Measurements from ENCODE around the gene SPATA17. TPM values are rescaled to one million over a fixed set of nuclear protein-coding genes. Genes with fewer than 3 reads are reported as not detected.
A peak's percentile ranks its signal among the peaks of the same experiment; 100 is the strongest.

SPATA17 gene
- total and polyA plus RNA-seq, 2 of the 13 experiments (the other 11 are each of a cell fraction or from before 2014, with no cell fraction given): 0.48 to 1.7 TPM

GRCh38 chr1:217590598-217590997, 40.5 kb upstream of the SPATA17 start (continued):
- TF ChIP-seq, protein P1, sequence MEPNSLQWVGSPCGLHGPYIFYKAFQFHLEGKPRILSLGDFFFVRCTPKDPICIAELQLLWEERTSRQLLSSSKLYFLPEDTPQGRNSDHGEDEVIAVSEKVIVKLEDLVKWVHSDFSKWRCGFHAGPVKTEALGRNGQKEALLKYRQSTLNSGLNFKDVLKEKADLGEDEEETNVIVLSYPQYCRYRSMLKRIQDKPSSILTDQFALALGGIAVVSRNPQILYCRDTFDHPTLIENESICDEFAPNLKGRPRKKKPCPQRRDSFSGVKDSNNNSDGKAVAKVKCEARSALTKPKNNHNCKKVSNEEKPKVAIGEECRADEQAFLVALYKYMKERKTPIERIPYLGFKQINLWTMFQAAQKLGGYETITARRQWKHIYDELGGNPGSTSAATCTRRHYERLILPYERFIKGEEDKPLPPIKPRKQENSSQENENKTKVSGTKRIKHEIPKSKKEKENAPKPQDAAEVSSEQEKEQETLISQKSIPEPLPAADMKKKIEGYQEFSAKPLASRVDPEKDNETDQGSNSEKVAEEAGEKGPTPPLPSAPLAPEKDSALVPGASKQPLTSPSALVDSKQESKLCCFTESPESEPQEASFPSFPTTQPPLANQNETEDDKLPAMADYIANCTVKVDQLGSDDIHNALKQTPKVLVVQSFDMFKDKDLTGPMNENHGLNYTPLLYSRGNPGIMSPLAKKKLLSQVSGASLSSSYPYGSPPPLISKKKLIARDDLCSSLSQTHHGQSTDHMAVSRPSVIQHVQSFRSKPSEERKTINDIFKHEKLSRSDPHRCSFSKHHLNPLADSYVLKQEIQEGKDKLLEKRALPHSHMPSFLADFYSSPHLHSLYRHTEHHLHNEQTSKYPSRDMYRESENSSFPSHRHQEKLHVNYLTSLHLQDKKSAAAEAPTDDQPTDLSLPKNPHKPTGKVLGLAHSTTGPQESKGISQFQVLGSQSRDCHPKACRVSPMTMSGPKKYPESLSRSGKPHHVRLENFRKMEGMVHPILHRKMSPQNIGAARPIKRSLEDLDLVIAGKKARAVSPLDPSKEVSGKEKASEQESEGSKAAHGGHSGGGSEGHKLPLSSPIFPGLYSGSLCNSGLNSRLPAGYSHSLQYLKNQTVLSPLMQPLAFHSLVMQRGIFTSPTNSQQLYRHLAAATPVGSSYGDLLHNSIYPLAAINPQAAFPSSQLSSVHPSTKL (CRISPR knock-in tag; IDR thresholded peaks at IDR 0.05): peak; percentile 43; the same call in 1 of the 2 replicates
- TF ChIP-seq SOX13 (IDR thresholded peaks at IDR 0.05) (no peak), SOX13 (CRISPR knock-in tag; conservative IDR thresholded peaks at IDR 0.05 in 1 of 2, IDR thresholded peaks at IDR 0.05 in 1 of 2) (0 out of 4 replicates have a peak, but pooled peaks of 1 of the 2 experiments have one; percentile 12), SRSF9 (IDR thresholded peaks at IDR 0.05; ENCODE audit: borderline replicate concordance, insufficient read depth, low read depth, low read length, poor library complexity, severe bottlenecking) (no peak), FOXK1 (CRISPR knock-in tag; IDR thresholded peaks at IDR 0.05; ENCODE audit: borderline replicate concordance, low read depth) (no peak), AHDC1 (CRISPR knock-in tag; IDR thresholded peaks at IDR 0.05; ENCODE audit: borderline replicate concordance) (peak; percentile 36; the same call in 1 of the 2 replicates), ZFP90 (CRISPR knock-in tag; IDR thresholded peaks at IDR 0.05; ENCODE audit: borderline replicate concordance) (no peak), MYPOP (CRISPR knock-in tag; IDR thresholded peaks at IDR 0.05) (no peak), EHMT2 (IDR thresholded peaks at IDR 0.05; ENCODE audit: borderline replicate concordance, low read depth, low read length) (peak; percentile 47; the same call in 1 of the 2 replicates)
- TF ChIP-seq, protein P2, sequence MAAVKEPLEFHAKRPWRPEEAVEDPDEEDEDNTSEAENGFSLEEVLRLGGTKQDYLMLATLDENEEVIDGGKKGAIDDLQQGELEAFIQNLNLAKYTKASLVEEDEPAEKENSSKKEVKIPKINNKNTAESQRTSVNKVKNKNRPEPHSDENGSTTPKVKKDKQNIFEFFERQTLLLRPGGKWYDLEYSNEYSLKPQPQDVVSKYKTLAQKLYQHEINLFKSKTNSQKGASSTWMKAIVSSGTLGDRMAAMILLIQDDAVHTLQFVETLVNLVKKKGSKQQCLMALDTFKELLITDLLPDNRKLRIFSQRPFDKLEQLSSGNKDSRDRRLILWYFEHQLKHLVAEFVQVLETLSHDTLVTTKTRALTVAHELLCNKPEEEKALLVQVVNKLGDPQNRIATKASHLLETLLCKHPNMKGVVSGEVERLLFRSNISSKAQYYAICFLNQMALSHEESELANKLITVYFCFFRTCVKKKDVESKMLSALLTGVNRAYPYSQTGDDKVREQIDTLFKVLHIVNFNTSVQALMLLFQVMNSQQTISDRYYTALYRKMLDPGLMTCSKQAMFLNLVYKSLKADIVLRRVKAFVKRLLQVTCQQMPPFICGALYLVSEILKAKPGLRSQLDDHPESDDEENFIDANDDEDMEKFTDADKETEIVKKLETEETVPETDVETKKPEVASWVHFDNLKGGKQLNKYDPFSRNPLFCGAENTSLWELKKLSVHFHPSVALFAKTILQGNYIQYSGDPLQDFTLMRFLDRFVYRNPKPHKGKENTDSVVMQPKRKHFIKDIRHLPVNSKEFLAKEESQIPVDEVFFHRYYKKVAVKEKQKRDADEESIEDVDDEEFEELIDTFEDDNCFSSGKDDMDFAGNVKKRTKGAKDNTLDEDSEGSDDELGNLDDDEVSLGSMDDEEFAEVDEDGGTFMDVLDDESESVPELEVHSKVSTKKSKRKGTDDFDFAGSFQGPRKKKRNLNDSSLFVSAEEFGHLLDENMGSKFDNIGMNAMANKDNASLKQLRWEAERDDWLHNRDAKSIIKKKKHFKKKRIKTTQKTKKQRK (IDR thresholded peaks at IDR 0.05; ENCODE audit: low read length): no peak

Data from HepG2 (cell line).